Right atrium auricular region (tissue), 2 donors: ENCODE results near the gene PALB2. TPM values are rescaled to one million over a fixed set of nuclear protein-coding genes. Genes with fewer than 3 reads are reported as not detected.

Experiments
- DNase-seq: peaks from one replicate; pipeline ENCODE4 v3.0.0-alpha.2; 2019; ENCODE audit warnings: low spot score
- H3K27ac ChIP-seq, 2 donors: fragments of 200-600 bp; sonication (generic); 1 replicate in 1 of 2; 2 replicates in 1 of 2; pipeline ENCODE4 v1.5.1; 2016 to 2019
- H3K27me3 ChIP-seq, 2 donors: fragments of 200-600 bp; sonication (generic); one replicate each; pipeline versions ENCODE4 v1.5.1 to v1.6.0; 2017 to 2019
- H3K36me3 ChIP-seq: fragments of 200-600 bp; sonication (generic); one replicate; pipeline ENCODE4 v1.5.1; 2016
- H3K4me1 ChIP-seq, 2 donors: fragments of 200-600 bp; sonication (generic); one replicate each; pipeline versions ENCODE4 v1.5.1 to v1.6.0; 2017 to 2019
- H3K4me3 ChIP-seq, 2 donors: fragments of 200-600 bp; sonication (generic); 1 replicate in 1 of 2; 2 replicates in 1 of 2; pipeline ENCODE4 v1.5.1; 2017 to 2019; ENCODE audit warnings: mild to moderate bottlenecking in 1 of 2, moderate library complexity in 1 of 2
- H3K9me3 ChIP-seq, 2 donors: fragments of 200-600 bp; sonication (generic); one replicate each; pipeline ENCODE4 v1.5.1; 2019
- total RNA-seq, 2 donors: library from RNA; depleted of rRNA; stranded (reverse); fragments of >200 nt; gene quantifications; one replicate each; pipeline ENCODE4 v1.1.0, GENCODE V29; 2016
- TF ChIP-seq, protein P1 (sequence below), 2 donors: fragments of 200-600 bp; sonication (generic); IDR thresholded peaks; one replicate each; pipeline ENCODE4 v1.5.1; 2019; ENCODE audit warnings: antibody characterized with exemption in 2 of 2

Gene PALB2
- total RNA-seq, 2 donors from 2014 or later = 4.7 TPM

DNA sequence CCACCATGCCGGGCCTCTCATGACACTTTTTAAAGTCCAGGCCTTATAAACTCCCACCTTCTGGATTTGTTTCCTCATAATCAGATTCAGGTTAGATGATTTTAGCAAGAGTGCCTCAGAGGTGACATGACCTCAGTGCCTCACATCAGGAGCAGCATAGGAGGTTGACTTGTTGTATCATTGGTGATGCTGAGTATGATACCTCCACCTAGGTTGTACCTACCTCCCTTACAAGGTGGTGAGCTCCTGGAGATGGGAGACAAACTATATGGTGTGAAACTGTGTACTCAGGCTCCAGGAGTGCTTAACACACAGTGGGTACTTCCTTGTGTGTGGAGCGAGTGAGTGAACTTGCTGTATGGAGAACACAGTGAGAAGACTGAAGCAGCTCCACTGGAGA lies 63.6 kb downstream of the PALB2 start:
- Histone ChIP-seq H3K36me3 (peaks cover 77% of the 10 kb centered on the region), H3K27ac (no peak overlapping the region), H3K4me3 (no peak overlapping the region), H3K4me1 (peaks cover 0 to 17% of the 10 kb centered on the region in 2 donors), H3K27me3 (no peaks in the 10 kb centered on the region), H3K9me3 (no peaks in the 10 kb centered on the region)
- DNase-seq = no peak
- TF ChIP-seq, protein P1, sequence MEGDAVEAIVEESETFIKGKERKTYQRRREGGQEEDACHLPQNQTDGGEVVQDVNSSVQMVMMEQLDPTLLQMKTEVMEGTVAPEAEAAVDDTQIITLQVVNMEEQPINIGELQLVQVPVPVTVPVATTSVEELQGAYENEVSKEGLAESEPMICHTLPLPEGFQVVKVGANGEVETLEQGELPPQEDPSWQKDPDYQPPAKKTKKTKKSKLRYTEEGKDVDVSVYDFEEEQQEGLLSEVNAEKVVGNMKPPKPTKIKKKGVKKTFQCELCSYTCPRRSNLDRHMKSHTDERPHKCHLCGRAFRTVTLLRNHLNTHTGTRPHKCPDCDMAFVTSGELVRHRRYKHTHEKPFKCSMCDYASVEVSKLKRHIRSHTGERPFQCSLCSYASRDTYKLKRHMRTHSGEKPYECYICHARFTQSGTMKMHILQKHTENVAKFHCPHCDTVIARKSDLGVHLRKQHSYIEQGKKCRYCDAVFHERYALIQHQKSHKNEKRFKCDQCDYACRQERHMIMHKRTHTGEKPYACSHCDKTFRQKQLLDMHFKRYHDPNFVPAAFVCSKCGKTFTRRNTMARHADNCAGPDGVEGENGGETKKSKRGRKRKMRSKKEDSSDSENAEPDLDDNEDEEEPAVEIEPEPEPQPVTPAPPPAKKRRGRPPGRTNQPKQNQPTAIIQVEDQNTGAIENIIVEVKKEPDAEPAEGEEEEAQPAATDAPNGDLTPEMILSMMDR (IDR thresholded peaks at IDR 0.05) = no peak

- H3K36me3 ChIP-seq = peaks cover 78% of the 10 kb centered on the region
Measured at GRCh38 chr16:23575834-23576233, 65.3 kb downstream of the PALB2 start.

DNA sequence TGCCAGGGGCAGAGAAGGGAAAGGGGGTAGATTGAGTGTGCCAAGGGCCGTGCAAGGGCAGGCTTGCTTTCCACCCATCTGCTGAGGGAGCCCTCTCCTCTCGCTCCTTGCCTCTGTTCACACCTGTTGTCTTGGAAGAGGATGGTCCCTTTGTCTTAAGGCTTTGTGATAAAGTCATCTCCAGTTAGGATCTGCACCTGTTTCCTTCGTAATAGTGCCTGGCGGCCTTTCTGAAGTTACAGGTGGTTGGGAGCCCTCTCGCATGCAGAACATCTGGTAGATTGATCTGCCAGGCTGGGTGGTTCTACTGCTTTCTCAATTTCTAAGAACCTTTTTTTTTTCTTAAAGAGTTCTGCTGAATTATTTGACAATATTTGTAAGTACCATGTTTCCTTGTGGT lies 67.3 kb downstream of the PALB2 start:
- H3K4me3 ChIP-seq = no peak overlapping the region
- no peaks in the 10 kb centered on the region for H3K9me3 ChIP-seq
- peaks cover 77% of the 10 kb centered on the region for H3K36me3 ChIP-seq
- peaks cover 0 to 16% of the 10 kb centered on the region in 2 donors for H3K4me1 ChIP-seq
- TF ChIP-seq, protein P1 (IDR thresholded peaks at IDR 0.05) = no peak
- no peaks in the 10 kb centered on the region for H3K27me3 ChIP-seq
- no peak overlapping the region for H3K27ac ChIP-seq
- DNase-seq = no peak

More at GRCh38 chr16:23575834-23576233, 65.3 kb downstream of the PALB2 start:
- Histone ChIP-seq H3K9me3 (no peaks in the 10 kb centered on the region), H3K4me1 (peaks cover 0 to 17% of the 10 kb centered on the region in 2 donors), H3K4me3 (no peak overlapping the region), H3K27ac (no peak overlapping the region), H3K27me3 (no peaks in the 10 kb centered on the region)
- DNase-seq = no peak
- TF ChIP-seq, protein P1 (IDR thresholded peaks at IDR 0.05) = no peak

DNA sequence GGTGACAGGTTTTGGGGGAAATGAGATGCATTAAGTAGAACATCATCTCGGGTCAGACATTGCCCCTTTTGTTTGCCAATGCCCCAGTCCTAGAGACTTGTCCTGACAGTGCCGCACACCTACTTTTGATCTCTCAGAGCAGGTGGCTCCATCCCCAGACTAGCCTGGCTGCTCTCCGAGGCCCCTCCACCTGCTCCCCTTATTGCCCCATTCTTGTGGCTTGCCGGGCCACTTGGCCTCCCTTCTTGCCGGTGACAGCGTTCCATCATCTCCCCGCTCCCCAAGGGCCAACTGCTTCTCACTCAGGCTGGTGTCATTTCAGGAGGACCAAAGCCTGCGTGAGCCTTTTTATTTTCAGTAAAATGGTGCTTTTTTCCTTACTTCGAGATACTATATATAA lies 68.7 kb downstream of the PALB2 start:
- Histone ChIP-seq H3K36me3 (peaks cover 83% of the 10 kb centered on the region), H3K4me3 (no peak overlapping the region), H3K27ac (no peak overlapping the region), H3K9me3 (no peaks in the 10 kb centered on the region), H3K27me3 (no peaks in the 10 kb centered on the region), H3K4me1 (peaks cover 0 to 2% of the 10 kb centered on the region in 2 donors)
- TF ChIP-seq, protein P1 (IDR thresholded peaks at IDR 0.05) = no peak
- DNase-seq = no peak

GRCh38 chr16:23571895-23572294 lies 69.2 kb downstream of the PALB2 start:
- H3K36me3 ChIP-seq = peaks cover 83% of the 10 kb centered on the region
- H3K9me3 ChIP-seq = no peaks in the 10 kb centered on the region
- H3K4me3 ChIP-seq = no peak overlapping the region
- H3K4me1 ChIP-seq = no peaks in the 10 kb centered on the region
- no peak overlapping the region for H3K27ac ChIP-seq
- TF ChIP-seq, protein P1 (IDR thresholded peaks at IDR 0.05) = no peak
- H3K27me3 ChIP-seq = no peaks in the 10 kb centered on the region
- no peak for DNase-seq

GRCh38 chr16:23570992-23571632 lies 70.0 kb downstream of the PALB2 start:
- Histone ChIP-seq H3K27ac (no peak overlapping the region), H3K4me1 (peaks cover 0 to 1% of the 10 kb centered on the region in 2 donors), H3K9me3 (no peaks in the 10 kb centered on the region), H3K36me3 (peaks cover 86% of the 10 kb centered on the region), H3K4me3 (no peak overlapping the region), H3K27me3 (no peaks in the 10 kb centered on the region)
- TF ChIP-seq, protein P1 (IDR thresholded peaks at IDR 0.05) = no peak
- no peak for DNase-seq
